Parietal lobe (tissue), 1 donor: Measurements from ENCODE around the gene FAM162B. TPM values are rescaled to one million over a fixed set of nuclear protein-coding genes. Genes with fewer than 3 reads are reported as not detected.

Experiments used
- total RNA-seq: library from RNA; depleted of rRNA; stranded (reverse); fragments of >200 nt; gene quantifications from one replicate; pipeline ENCODE4 v1.2.3, GENCODE V29; 2014

FAM162B gene
- total RNA-seq = 1.3 TPM

DNA sequence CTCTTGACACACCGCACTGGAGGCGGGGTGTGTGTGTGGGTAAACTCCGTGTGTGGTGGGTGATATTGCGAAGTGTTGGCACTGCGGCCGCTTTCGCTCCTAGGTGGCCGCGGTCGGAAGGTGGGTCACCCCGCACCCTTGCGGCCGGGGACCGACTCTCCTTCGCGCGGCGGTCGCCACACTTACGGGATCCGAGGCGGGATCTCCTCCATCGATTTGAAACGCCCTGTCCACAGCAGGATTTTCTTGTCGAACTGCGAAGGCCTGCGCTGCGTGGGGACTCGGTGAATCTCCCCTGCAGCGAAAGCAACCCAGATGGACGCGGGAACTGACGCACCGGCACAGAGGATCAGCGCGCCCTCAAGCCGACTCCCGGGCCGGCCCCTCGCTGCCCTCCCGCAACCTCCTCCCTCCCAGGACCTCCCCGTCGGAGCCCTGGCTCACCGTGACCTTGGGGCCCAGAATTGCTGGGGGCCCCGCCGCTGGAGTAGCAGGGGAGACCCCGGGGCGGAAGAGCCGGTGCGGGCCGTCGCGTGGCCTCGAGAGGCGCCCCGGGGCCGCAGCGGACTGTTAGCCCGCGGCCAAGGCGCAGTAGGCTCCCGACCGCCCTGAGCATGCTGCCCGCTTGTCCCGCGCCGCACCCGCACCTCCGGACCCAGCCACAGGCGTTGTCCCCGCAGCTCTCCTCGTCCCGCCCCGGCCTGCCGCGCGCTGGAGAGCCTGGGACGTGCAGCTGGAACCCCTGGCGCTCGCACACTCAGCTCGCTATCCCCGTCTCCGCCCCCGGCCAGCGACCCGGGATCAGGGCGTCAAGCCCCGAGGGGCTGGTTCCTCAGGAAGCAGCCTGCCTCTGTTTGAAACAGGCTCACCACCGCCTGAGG, at the start of gene FAM162B:
Gene FAM162B (minus strand): TSS at position 759 of the 881 bp plus-strand sequence. CDS start 143 bp downstream, at position 616.

Other genes starting within 250 kb of the FAM162B start
- not detected for gene TRAPPC3L, start 220.0 kb downstream of the FAM162B start, total RNA-seq
- gene CALHM4, start 212.0 kb downstream of the FAM162B start, total RNA-seq = not detected
- gene RWDD1, start 194.2 kb downstream of the FAM162B start, total RNA-seq = 29.1 TPM
- 2.5 TPM for gene RSPH4A, start 149.2 kb downstream of the FAM162B start, total RNA-seq
- 33.8 TPM for gene ZUP1, start 97.0 kb downstream of the FAM162B start, total RNA-seq
- 34.4 TPM for gene KPNA5, start 84.5 kb downstream of the FAM162B start, total RNA-seq
- gene GPRC6A, start 63.4 kb upstream of the FAM162B start, total RNA-seq = not detected
- not detected for gene RFX6, start 111.5 kb upstream of the FAM162B start, total RNA-seq